Kidney epithelial cell (primary cell): ENCODE data around the gene CSNK1A1. TPM values are rescaled to one million over a fixed set of nuclear protein-coding genes. Genes with fewer than 3 reads are reported as not detected.
"Not testable (repeated sequence)": the region's sequence is repeated elsewhere in the genome, so short reads cannot be mapped to it uniquely, and the experiment has no call there.

ENCODE experiments used
- DNase-seq: peaks from one replicate; pipeline ENCODE4 v3.0.0-alpha.2; 2010; ENCODE audit warnings: low read depth
- H3K27me3 ChIP-seq: 2 replicates; pipeline ENCODE4 v1.6.0; 2011; ENCODE audit warnings: low read length; ENCODE audit not compliant: control insufficient read depth, insufficient read depth
- H3K36me3 ChIP-seq: 2 replicates; pipeline ENCODE4 v1.5.1; 2011; ENCODE audit warnings: low read length; ENCODE audit not compliant: control insufficient read depth, insufficient read depth
- H3K4me3 ChIP-seq: 2 replicates; pipeline ENCODE4 v1.5.1; 2011; ENCODE audit warnings: low read depth, mild to moderate bottlenecking, control low read depth, low read length
- CTCF ChIP-seq: IDR thresholded peaks from 2 replicates; pipeline ENCODE4 v1.5.1; 2011; ENCODE audit warnings: mild to moderate bottlenecking, moderate library complexity, low read length, control low read depth, inconsistent platforms; ENCODE audit not compliant: insufficient read depth, poor library complexity, severe bottlenecking
- total RNA-seq: library from RNA; depleted of rRNA; stranded (reverse); fragments of >200 nt; gene quantifications from 2 replicates; pipeline ENCODE4 v1.2.3, GENCODE V29; 2015

CSNK1A1 gene
- total RNA-seq, 1 donor from 2014 or later: 270 TPM

GRCh38 chr5:149544028-149544420 is 7.2 kb downstream of the CSNK1A1 start:
- no peaks in the 10 kb centered on the region for H3K27me3 ChIP-seq
- DNase-seq: no peak
- TF ChIP-seq CTCF: no peak
- no peak overlapping the region for H3K4me3 ChIP-seq
- peaks cover 3% of the 10 kb centered on the region for H3K36me3 ChIP-seq

- no peak for TF ChIP-seq CTCF
- H3K4me3 ChIP-seq: no peak overlapping the region
- H3K27me3 ChIP-seq: no peaks in the 10 kb centered on the region
- H3K36me3 ChIP-seq: peaks cover 3% of the 10 kb centered on the region
- no peak for DNase-seq
Measured at GRCh38 chr5:149543361-149544027, 7.7 kb downstream of the CSNK1A1 start.

GRCh38 chr5:149541893-149542292 is 9.3 kb downstream of the CSNK1A1 start:
- Histone ChIP-seq H3K27me3 (no peaks in the 10 kb centered on the region), H3K36me3 (peaks cover 3% of the 10 kb centered on the region), H3K4me3 (no peak overlapping the region)
- DNase-seq: no peak
- TF ChIP-seq CTCF: no peak

- Histone ChIP-seq H3K36me3 (no peaks in the 10 kb centered on the region), H3K4me3 (no peak overlapping the region), H3K27me3 (no peaks in the 10 kb centered on the region)
- no peak for DNase-seq
- no peak for TF ChIP-seq CTCF
Measured at GRCh38 chr5:149540089-149540488, 11.2 kb downstream of the CSNK1A1 start.

- DNase-seq: no peak
- H3K36me3 ChIP-seq: no peaks in the 10 kb centered on the region
- TF ChIP-seq CTCF: no peak
- no peak overlapping the region for H3K4me3 ChIP-seq
- H3K27me3 ChIP-seq: no peaks in the 10 kb centered on the region
Measured at GRCh38 chr5:149537374-149537975, 13.8 kb downstream of the CSNK1A1 start.

GRCh38 chr5:149535787-149536186 is 15.5 kb downstream of the CSNK1A1 start:
- DNase-seq, H3K27me3 ChIP-seq, H3K36me3 ChIP-seq, H3K4me3 ChIP-seq: not testable (repeated sequence)
